NT2/D1 (cell line): ENCODE measurements around the gene ATP1A4.

Source experiments
- SUZ12 ChIP-seq: IDR thresholded peaks from 2 replicates; pipeline ENCODE4 v1.6.1; 2011; ENCODE audit not compliant: insufficient read length, insufficient read depth; ENCODE audit errors: extremely low read depth
- YY1 ChIP-seq: IDR thresholded peaks from 2 replicates; pipeline ENCODE4 v1.6.1; 2011; ENCODE audit not compliant: insufficient read length, insufficient read depth
- ZNF274 ChIP-seq: IDR thresholded peaks from 2 replicates; pipeline ENCODE4 v1.6.1; 2011; ENCODE audit warnings: mild to moderate bottlenecking, low read depth, low read length

- TF ChIP-seq ZNF274 (no peak), YY1 (no peak), SUZ12 (no peak)
Measured at GRCh38 chr1:160187407-160187806, 36.0 kb downstream of the ATP1A4 start.
